Skin of body (tissue), 2 donors: ENCODE data around the gene RPL28. TPM values are rescaled to one million over a fixed set of nuclear protein-coding genes. Genes with fewer than 3 reads are reported as not detected.
A peak's percentile ranks its signal among the peaks of the same experiment; 100 is the strongest.
"Not testable (repeated sequence)": the region's sequence is repeated elsewhere in the genome, so short reads cannot be mapped to it uniquely, and the experiment has no call there.

Source experiments
- DNase-seq: peaks from one replicate; lab custom pipeline; 2025; lab: John Stamatoyannopoulos, UW
- total RNA-seq: library from RNA; depleted of rRNA; stranded (reverse); fragments of >200 nt; gene quantifications from one replicate; pipeline ENCODE4 v1.2.3, GENCODE V29; 2014

Gene RPL28
- total RNA-seq, 1 donor from 2014 or later: 377 TPM

DNA sequence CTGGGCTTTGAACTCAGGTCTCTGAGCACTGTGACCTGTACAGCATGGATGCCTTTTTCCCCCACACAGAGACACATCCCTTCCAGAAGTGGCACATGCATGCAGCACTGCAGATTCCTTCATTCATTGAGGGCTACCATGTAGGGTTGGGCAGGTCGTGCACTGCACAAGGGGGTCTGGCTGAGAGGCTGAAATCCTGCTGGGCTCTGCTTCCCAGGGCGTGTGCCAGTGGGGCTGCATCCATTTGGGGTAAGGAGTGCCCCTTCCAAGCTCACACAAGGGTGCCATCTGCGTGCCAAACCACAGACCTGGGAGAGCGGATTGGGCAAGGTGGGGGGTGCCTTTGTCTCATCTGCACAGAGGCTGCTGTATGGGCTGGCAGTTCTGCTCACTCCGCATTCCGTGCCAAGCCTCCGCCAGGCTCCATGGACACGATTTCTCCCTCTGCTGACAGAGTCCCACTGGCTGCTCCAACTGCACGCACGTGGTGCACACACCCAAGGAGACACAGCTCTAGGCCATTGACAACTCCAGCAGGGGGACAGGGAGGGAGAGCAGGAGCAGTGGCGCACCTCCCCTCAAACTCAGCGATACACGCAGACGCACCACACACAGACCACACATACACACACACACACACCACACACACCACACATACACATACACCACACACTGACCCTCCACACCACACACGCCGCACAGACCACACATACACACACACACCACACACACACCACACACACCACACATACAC, 61.9 kb downstream of the RPL28 start:
- peak; percentile 28 for DNase-seq

DNA sequence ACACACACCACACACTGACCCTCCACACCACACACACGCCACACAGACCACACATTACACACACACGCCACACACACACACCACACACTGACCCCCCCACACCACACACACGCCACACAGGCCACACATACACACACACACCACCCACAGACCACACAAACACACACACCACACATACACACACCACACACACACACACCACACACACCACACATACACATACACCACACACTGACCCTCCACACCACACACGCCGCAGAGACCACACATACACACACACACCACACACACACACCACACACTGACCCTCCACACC, 62.4 kb downstream of the RPL28 start:
- DNase-seq: not testable (repeated sequence)

DNA sequence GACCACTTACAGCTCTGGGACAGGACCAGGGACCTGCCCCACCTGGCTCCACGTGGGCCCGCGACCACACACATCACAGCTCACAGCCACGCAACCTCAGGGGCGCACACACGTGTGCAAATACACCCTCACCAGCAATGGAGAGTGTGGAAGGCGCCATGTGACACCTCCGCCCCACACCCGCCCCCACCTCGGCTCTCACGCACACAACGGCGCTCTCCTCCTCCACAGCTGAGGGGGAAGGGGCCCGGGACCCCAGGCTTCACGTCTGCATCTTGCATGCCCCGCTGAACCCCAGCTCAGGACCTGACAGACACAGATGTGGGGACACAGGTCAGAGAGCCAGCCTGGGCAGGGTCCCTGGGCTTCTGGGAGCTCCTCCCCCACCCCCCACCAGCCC, 63.7 kb downstream of the RPL28 start:
- DNase-seq: no peak

DNA sequence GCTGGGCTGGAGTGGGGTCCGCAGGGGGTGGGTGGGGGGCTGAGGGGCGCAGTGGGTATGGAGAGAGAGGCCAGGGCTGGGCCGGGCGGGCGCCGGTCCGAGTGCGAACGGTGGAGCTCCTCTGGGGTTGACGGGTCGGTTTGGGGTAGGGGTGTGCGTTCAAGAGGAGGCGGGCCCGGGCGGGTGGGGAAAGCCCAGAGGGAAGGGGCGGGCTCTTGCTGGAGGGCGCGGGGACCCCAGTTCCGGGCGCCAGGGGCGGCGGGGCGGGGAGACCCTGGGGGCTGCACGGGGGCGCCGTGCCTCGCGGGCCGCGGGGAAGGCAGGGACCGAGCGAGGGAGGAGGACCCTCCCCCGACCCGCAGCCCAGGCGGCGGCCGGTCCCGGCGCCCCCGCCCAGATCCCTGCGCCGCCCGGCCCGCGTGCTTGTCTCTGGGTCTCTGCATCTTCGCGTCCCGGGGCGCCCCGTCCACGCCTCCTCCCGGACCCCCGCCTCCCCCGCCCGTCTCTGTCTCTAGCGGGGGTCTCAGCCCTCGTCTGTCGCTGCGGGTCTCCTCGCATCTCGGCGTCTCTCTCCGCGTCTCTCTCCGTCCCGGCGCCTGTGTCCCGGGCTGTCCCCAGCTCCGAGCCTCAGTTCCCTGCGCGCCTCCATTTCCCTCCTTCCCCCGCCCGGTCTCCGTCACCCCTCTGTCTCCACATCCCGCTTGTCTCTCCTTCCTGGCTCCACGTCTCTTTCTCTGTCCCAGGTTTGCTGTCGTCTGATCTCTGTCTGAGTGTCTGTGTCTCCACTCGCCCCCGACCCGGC, 65.6 kb downstream of the RPL28 start:
- DNase-seq: no peak

DNA sequence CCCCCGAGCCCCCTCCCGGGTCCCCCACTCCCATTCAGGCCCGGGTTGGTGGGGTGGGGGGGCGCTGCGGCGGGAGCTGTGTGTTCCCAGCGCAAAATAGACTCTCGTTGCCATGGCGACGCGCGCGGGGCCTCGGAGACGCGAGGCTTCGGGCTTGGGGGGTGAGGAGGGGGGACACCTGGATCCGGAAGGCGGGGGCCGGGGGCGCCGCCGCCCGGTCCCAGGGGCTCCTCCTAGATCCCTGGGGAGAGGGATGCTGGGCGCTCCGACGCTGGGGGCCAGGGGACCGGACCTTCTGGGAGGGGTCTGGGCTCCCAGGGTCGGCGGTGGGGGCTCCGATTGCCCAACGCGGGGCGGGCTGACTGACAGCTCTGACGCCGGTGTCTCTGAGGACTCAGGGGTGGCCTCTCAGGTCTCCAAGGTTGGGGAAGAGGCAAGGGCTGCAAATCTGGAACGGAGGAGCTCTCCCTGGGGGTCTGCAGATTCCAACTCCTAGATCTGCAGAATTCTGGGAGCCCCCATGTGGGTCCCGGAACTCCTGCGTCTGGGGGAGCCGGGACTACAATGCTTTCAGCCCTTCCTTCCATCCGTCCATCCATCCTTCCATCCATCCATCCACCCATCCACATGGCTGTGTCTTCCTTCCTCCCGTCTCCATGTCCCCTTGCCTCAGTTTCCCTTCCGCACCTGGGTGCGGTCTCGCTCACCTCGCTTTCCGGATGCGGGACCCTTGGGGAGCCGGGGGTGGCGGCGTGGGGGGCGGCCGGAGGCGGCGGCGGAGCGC, 66.4 kb downstream of the RPL28 start:
- no peak for DNase-seq

Other genes with a start within 250 kb of the RPL28 start
- 65.7 TPM for gene TNNT1, start 236.7 kb upstream of the RPL28 start, total RNA-seq
- gene TNNI3, start 228.2 kb upstream of the RPL28 start, total RNA-seq: 0.89 TPM
- not detected for gene DNAAF3, start 219.3 kb upstream of the RPL28 start, total RNA-seq
- gene SYT5, start 205.6 kb upstream of the RPL28 start, total RNA-seq: 1.6 TPM
- gene PTPRH, start 176.4 kb upstream of the RPL28 start, total RNA-seq: 0.39 TPM
- 1.2 TPM for gene TMEM86B, start 157.2 kb upstream of the RPL28 start, total RNA-seq
- 20.8 TPM for gene PPP6R1, start 126.9 kb upstream of the RPL28 start, total RNA-seq
- gene HSPBP1, start 105.8 kb upstream of the RPL28 start, total RNA-seq: 12.1 TPM
- 3.6 TPM for gene BRSK1, start 101.9 kb upstream of the RPL28 start, total RNA-seq
- gene TMEM150B, start 60.6 kb upstream of the RPL28 start, total RNA-seq: 1.1 TPM
- gene KMT5C, start 46.1 kb upstream of the RPL28 start, total RNA-seq: 17.0 TPM
- gene COX6B2, start 31.2 kb upstream of the RPL28 start, total RNA-seq: 3.1 TPM
- not detected for gene GARIN5B, start 22.7 kb upstream of the RPL28 start, total RNA-seq
- 0.30 TPM for gene IL11, start 15.5 kb upstream of the RPL28 start, total RNA-seq
- gene TMEM190, start 9.1 kb upstream of the RPL28 start, total RNA-seq: not detected
- gene TMEM238, start 1.6 kb upstream of the RPL28 start, total RNA-seq: 0.30 TPM
- gene UBE2S, start 21.9 kb downstream of the RPL28 start, total RNA-seq: 25.4 TPM
- 0.10 TPM for gene SHISA7, start 57.4 kb downstream of the RPL28 start, total RNA-seq
- gene ISOC2, start 75.7 kb downstream of the RPL28 start, total RNA-seq: 23.0 TPM
- gene C19orf85, start 78.8 kb downstream of the RPL28 start, total RNA-seq: not detected
- gene ZNF628, start 90.7 kb downstream of the RPL28 start, total RNA-seq: 1.1 TPM
- gene NAT14, start 99.3 kb downstream of the RPL28 start, total RNA-seq: 6.1 TPM
- 16.5 TPM for gene SSC5D, start 102.5 kb downstream of the RPL28 start, total RNA-seq
- not detected for gene SBK2, start 151.2 kb downstream of the RPL28 start, total RNA-seq
- gene SBK3, start 159.6 kb downstream of the RPL28 start, total RNA-seq: not detected
- gene ZNF579, start 194.9 kb downstream of the RPL28 start, total RNA-seq: 2.2 TPM
- gene FIZ1, start 213.6 kb downstream of the RPL28 start, total RNA-seq: 3.2 TPM
- gene ZNF524, start 214.4 kb downstream of the RPL28 start, total RNA-seq: 6.4 TPM
- 2.1 TPM for gene ZNF865, start 219.7 kb downstream of the RPL28 start, total RNA-seq
- gene ZNF784, start 238.6 kb downstream of the RPL28 start, total RNA-seq: 3.2 TPM